IPS-20b (cell line): ENCODE measurements around the gene ADAM21.
A peak's percentile ranks its signal among the peaks of the same experiment; 100 is the strongest.
"Not testable (repeated sequence)": the region's sequence is repeated elsewhere in the genome, so short reads cannot be mapped to it uniquely, and the experiment has no call there.

Experiments
- H3K27ac ChIP-seq: one replicate; pipeline ENCODE4 v1.5.1; 2013; ENCODE audit warnings: low read length
- H3K27me3 ChIP-seq: 2 replicates; pipeline ENCODE4 v1.6.1; 2013; ENCODE audit warnings: mild to moderate bottlenecking, low read length, inconsistent platforms; ENCODE audit not compliant: insufficient read depth
- H3K36me3 ChIP-seq: 2 replicates; pipeline ENCODE4 v1.6.1; 2013; ENCODE audit warnings: low read depth, mild to moderate bottlenecking, inconsistent platforms, low read length, moderate library complexity; ENCODE audit not compliant: insufficient read depth
- H3K4me1 ChIP-seq: 2 replicates; pipeline ENCODE4 v1.6.1; 2013; ENCODE audit warnings: mild to moderate bottlenecking, control low read depth, inconsistent platforms, low read length, moderate library complexity; ENCODE audit not compliant: insufficient read depth
- H3K4me3 ChIP-seq: 2 replicates; pipeline ENCODE4 v1.5.1; 2013; ENCODE audit warnings: mild to moderate bottlenecking, low read length, inconsistent platforms
- H3K9ac ChIP-seq: 2 replicates; pipeline ENCODE4 v1.6.1; 2013; ENCODE audit warnings: low read depth, mild to moderate bottlenecking, inconsistent platforms, low read length, moderate library complexity
- H3K9me3 ChIP-seq: 2 replicates; pipeline ENCODE4 v1.6.1; 2013; ENCODE audit warnings: mild to moderate bottlenecking, low read depth, low read length, inconsistent platforms; ENCODE audit not compliant: insufficient read depth

ADAM21 gene

GRCh38 chr14:70451874-70452273, at the start of gene ADAM21:
TSS of gene ADAM21 (plus strand) at chr14:70452174. CDS start at chr14:70457500, 5,326 bp downstream.
- no peak within 1 kb of the TSS for H3K27ac ChIP-seq
- H3K4me1 ChIP-seq: no peaks in the 10 kb centered on the region
- peaks cover 7% of the 10 kb centered on the region for H3K9me3 ChIP-seq
- H3K36me3 ChIP-seq: no peaks in the 10 kb centered on the region
- no peak within 1 kb of the TSS for H3K9ac ChIP-seq
- H3K4me3 ChIP-seq: no peak within 1 kb of the TSS
- H3K27me3 ChIP-seq: no peaks in the 10 kb centered on the region

GRCh38 chr14:70403335-70403734, 48.6 kb upstream of the ADAM21 start:
- not testable (repeated sequence) for H3K27me3 ChIP-seq, H3K4me3 ChIP-seq, H3K9me3 ChIP-seq, H3K36me3 ChIP-seq
- Histone ChIP-seq H3K9ac (peak overlapping the region; percentile 35; the same call in 1 of the 2 replicates), H3K27ac (peak overlapping the region; percentile 74), H3K4me1 (peaks cover 12% of the 10 kb centered on the region; the same call in 1 of the 2 replicates)

GRCh38 chr14:70406216-70406615, 45.8 kb upstream of the ADAM21 start:
- H3K36me3 ChIP-seq, H3K27ac ChIP-seq, H3K9me3 ChIP-seq, H3K4me3 ChIP-seq, H3K9ac ChIP-seq, H3K27me3 ChIP-seq: not testable (repeated sequence)
- H3K4me1 ChIP-seq: peaks cover 12% of the 10 kb centered on the region; the same call in 1 of the 2 replicates

GRCh38 chr14:70407621-70408020, 44.4 kb upstream of the ADAM21 start:
- Histone ChIP-seq H3K4me1 (peaks cover 5% of the 10 kb centered on the region; the same call in 1 of the 2 replicates), H3K9ac (no peak overlapping the region), H3K27me3 (no peaks in the 10 kb centered on the region), H3K9me3 (no peaks in the 10 kb centered on the region), H3K36me3 (peaks cover 3% of the 10 kb centered on the region; the same call in 1 of the 2 replicates), H3K27ac (no peak overlapping the region), H3K4me3 (no peak overlapping the region)

- Histone ChIP-seq H3K9me3 (no peaks in the 10 kb centered on the region), H3K27ac (no peak overlapping the region), H3K36me3 (peaks cover 5% of the 10 kb centered on the region; the same call in 1 of the 2 replicates), H3K9ac (no peak overlapping the region), H3K4me3 (peak overlapping the region; percentile 96), H3K4me1 (no peaks in the 10 kb centered on the region; the same call in 1 of the 2 replicates), H3K27me3 (no peaks in the 10 kb centered on the region)
These were observed 36.2 kb upstream of the ADAM21 start for GRCh38 chr14:70415788-70416187.

GRCh38 chr14:70416338-70416724, 35.6 kb upstream of the ADAM21 start:
- Histone ChIP-seq H3K27ac (no peak overlapping the region), H3K36me3 (peaks cover 5% of the 10 kb centered on the region; the same call in 1 of the 2 replicates), H3K27me3 (no peaks in the 10 kb centered on the region), H3K4me1 (no peaks in the 10 kb centered on the region; the same call in 1 of the 2 replicates), H3K4me3 (peak overlapping the region; percentile 96), H3K9me3 (no peaks in the 10 kb centered on the region), H3K9ac (peak overlapping the region; percentile 86)

GRCh38 chr14:70416725-70417349, 35.1 kb upstream of the ADAM21 start, which contains the start of gene SYNJ2BP:
TSS of gene SYNJ2BP (minus strand) at chr14:70417090. CDS start at chr14:70416963, 127 bp downstream.
- Histone ChIP-seq H3K4me3 (peak within 1 kb of the TSS; percentile 96), H3K36me3 (peaks cover 5% of the 10 kb centered on the region; the same call in 1 of the 2 replicates), H3K27me3 (no peaks in the 10 kb centered on the region), H3K4me1 (no peaks in the 10 kb centered on the region; the same call in 1 of the 2 replicates), H3K9me3 (no peaks in the 10 kb centered on the region), H3K9ac (peak within 1 kb of the TSS; percentile 86), H3K27ac (no peak within 1 kb of the TSS)

GRCh38 chr14:70419270-70419931, 32.6 kb upstream of the ADAM21 start:
- H3K27me3 ChIP-seq, H3K4me1 ChIP-seq, H3K9me3 ChIP-seq, H3K36me3 ChIP-seq, H3K4me3 ChIP-seq, H3K27ac ChIP-seq: not testable (repeated sequence)
- H3K9ac ChIP-seq: 0 out of 2 replicates have a peak overlapping the region, but pooled peaks have one; percentile 17

GRCh38 chr14:70422538-70422937, 29.4 kb upstream of the ADAM21 start:
- H3K9ac ChIP-seq: no peak overlapping the region
- H3K27ac ChIP-seq: no peak overlapping the region
- no peaks in the 10 kb centered on the region for H3K4me1 ChIP-seq
- no peak overlapping the region for H3K4me3 ChIP-seq
- no peaks in the 10 kb centered on the region for H3K27me3 ChIP-seq
- no peaks in the 10 kb centered on the region for H3K36me3 ChIP-seq
- peaks cover 23% of the 10 kb centered on the region for H3K9me3 ChIP-seq

- Histone ChIP-seq H3K4me1 (no peaks in the 10 kb centered on the region), H3K36me3 (no peaks in the 10 kb centered on the region), H3K9me3 (peaks cover 33% of the 10 kb centered on the region), H3K9ac (no peak overlapping the region), H3K27ac (no peak overlapping the region), H3K27me3 (no peaks in the 10 kb centered on the region), H3K4me3 (no peak overlapping the region)
These were observed 26.6 kb upstream of the ADAM21 start for GRCh38 chr14:70425354-70425753.

GRCh38 chr14:70426555-70426954, 25.4 kb upstream of the ADAM21 start:
- not testable (repeated sequence) for H3K4me3 ChIP-seq, H3K4me1 ChIP-seq, H3K36me3 ChIP-seq, H3K27ac ChIP-seq, H3K27me3 ChIP-seq, H3K9ac ChIP-seq
- H3K9me3 ChIP-seq: peaks cover 37% of the 10 kb centered on the region

GRCh38 chr14:70436867-70437266, 15.1 kb upstream of the ADAM21 start:
- Histone ChIP-seq H3K27me3 (no peaks in the 10 kb centered on the region), H3K4me1 (no peaks in the 10 kb centered on the region), H3K9me3 (peaks cover 57% of the 10 kb centered on the region), H3K9ac (no peak overlapping the region), H3K4me3 (no peak overlapping the region), H3K36me3 (no peaks in the 10 kb centered on the region), H3K27ac (no peak overlapping the region)
